ENCODE data around the gene GHRL.

GHRL gene

DNA sequence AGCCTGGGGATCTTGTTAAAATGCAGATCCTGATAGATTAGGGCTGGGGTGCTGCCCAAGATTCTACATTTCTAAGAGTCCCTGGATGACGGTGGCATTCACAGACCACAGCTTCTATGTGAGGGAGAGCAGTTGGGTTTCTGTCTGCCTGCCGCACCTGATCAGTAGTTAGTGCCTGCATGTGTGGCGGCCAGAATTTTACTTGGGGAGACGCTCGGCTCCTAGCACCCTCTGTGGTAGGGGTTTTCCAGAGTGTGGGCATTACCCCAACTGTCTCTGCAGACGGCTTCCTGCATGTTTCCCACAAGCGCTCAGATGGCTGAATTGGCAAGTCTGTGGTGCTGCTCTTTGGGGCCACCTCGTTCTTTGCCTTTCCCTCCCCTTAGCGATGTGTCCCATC, 8.3 kb downstream of the GHRL start:
- TF ChIP-seq, protein P1, sequence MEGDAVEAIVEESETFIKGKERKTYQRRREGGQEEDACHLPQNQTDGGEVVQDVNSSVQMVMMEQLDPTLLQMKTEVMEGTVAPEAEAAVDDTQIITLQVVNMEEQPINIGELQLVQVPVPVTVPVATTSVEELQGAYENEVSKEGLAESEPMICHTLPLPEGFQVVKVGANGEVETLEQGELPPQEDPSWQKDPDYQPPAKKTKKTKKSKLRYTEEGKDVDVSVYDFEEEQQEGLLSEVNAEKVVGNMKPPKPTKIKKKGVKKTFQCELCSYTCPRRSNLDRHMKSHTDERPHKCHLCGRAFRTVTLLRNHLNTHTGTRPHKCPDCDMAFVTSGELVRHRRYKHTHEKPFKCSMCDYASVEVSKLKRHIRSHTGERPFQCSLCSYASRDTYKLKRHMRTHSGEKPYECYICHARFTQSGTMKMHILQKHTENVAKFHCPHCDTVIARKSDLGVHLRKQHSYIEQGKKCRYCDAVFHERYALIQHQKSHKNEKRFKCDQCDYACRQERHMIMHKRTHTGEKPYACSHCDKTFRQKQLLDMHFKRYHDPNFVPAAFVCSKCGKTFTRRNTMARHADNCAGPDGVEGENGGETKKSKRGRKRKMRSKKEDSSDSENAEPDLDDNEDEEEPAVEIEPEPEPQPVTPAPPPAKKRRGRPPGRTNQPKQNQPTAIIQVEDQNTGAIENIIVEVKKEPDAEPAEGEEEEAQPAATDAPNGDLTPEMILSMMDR (IDR thresholded peaks at IDR 0.05; ENCODE audit: low read depth, low read length): no peak

DNA sequence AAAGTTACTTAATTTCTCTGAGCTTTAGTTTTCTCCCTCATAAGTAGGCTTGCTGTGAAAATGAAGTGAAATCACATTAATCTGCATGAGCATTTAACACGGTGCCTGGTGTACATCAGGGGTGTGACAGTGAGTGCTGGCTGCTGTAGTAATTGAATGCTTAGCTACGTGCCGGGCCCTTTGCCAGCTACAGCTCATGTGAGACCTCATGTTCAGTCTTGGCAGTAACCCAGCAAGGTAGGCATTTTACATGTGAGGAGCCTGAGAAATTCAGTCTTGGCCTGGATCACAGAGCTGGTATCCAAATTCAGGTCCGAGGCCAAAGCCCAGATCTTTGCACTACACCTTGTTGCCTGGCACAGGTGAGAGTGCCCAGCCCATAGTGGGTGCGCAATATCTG, 9.1 kb downstream of the GHRL start:
- TF ChIP-seq, protein P1 (IDR thresholded peaks at IDR 0.05; ENCODE audit: low read depth, low read length): no peak
- no peak overlapping the region for H3K4me3 ChIP-seq (ENCODE audit: low read depth, low read length)

More for the DNA sequence above, 8.3 kb downstream of the GHRL start:
- no peak overlapping the region for H3K4me3 ChIP-seq (ENCODE audit: low read depth, low read length)

DNA sequence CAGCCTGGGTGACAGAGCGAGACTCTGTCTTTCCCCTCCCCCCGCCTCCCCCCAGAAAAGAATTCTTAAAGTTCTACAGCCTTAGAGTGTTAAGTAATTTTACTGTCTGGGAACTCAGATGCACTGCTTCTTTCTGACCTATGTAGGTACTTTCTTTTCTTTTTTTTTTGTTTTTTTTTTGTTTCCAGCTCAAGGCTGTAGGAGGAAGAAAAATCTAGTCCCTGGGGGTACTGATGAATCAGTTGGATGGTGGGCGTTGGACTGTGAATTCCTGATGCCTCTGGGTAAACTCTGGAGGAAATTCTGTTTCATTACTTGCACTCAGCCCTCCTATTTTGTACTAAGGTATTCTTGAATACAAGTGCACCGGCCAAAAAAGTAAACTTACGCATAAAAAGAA, 10.8 kb downstream of the GHRL start:
- TF ChIP-seq, protein P1 (IDR thresholded peaks at IDR 0.05; ENCODE audit: low read depth, low read length): no peak
- H3K4me3 ChIP-seq (ENCODE audit: low read depth, low read length): no peak overlapping the region

DNA sequence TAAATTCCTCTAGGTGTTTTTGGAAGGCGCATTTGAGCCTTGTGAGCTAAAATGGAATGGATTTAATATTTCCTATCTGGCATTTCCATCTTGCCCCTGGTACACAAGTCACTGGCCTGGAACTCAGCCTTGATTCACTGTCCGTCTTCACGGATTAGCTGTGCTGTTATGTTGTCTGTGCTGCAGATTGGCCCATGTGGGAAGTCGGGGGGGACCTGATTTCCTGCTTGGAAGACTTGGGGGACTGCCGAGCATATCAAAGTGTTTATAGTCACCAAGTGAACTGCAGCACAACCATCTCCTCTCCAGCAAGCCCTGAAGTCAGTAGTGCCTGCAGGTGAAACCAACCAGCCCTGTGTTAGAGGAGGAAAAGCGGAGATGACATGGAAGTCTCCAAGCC, 12.2 kb downstream of the GHRL start:
- no peak overlapping the region for H3K4me3 ChIP-seq (ENCODE audit: low read depth, low read length)
- TF ChIP-seq, protein P1 (IDR thresholded peaks at IDR 0.05; ENCODE audit: low read depth, low read length): no peak

DNA sequence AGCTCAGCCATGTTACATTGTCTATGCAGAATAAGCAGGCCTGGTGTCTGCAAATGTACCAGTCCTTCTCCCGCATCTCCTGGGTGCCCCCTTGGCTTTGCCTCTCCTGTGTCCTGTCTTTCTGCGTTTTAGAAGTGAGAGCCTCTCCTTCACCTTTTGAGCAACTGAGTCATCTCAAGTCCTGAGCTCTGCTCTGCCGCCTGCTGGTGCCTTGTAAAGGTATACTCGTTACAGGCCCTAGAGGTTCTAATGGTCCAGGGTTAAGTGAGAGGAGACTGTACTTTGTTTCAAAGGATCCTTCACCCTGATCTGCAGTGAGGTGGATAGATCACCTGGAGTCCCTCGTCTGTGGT, 12.6 kb downstream of the GHRL start:
- TF ChIP-seq, protein P1 (IDR thresholded peaks at IDR 0.05; ENCODE audit: low read depth, low read length): no peak

DNA sequence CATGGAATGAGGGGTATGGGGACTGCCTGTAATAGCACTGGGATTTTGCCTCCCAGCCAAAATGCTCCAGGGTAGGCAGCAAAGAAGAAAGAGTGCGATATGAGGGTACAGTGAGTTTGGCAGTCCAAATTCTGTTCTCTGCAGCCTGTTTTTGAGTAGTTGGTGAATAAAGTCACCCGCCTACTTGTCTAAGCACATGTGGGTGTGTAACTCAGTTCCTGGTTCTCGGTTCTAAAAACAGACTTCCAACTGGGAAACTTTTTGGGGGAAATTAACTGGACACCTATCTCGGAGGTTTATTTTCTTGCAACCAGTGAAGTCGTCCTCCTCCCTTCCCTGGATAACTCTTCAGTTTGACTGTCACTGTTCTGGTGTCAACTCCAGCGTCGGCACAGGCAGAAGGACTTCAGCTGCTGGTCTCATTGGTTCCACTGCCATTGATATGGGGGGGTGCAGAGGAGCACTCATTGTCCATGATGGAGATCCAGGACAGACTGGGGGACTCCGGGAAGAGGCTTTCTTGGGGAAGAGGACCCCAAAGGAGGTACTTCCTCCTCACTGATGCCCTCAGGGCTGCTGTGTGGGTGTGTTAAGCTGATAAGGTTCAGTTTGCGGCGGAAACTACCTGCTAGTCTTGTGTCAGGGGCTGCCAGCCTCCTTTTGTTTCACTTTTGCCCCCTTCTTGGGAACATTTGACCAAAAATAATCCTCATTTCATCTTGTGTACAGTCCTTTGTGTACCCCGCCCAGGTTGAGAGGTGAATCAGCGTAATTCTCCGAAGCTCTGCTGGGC, 13.2 kb downstream of the GHRL start:
- no peak overlapping the region for H3K4me3 ChIP-seq (ENCODE audit: low read depth, low read length)
- TF ChIP-seq, protein P1 (IDR thresholded peaks at IDR 0.05; ENCODE audit: low read depth, low read length): no peak

More for the DNA sequence above, 12.6 kb downstream of the GHRL start:
- no peak overlapping the region for H3K4me3 ChIP-seq (ENCODE audit: low read depth, low read length)

DNA sequence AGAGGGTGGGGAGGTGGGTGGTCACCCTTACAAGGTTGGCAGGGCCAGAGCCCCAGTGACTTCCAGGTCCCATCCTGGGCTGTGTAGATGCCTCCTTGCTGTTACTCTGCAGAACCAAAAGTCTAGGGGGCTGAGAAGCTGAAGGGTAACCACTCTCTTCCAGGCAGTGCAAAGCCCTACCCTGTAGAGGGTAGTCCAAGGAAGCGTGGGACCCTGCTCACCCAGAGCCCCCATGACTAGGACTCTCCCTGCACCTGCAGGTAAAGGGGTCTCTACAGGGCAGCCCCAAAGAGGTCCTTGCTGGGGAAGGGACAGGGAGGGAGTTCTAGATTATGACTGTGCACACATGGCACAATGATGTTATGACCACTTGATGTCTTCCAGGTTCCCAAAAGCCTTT, 14.2 kb downstream of the GHRL start:
- TF ChIP-seq, protein P1 (IDR thresholded peaks at IDR 0.05; ENCODE audit: low read depth, low read length): no peak
- H3K4me3 ChIP-seq (ENCODE audit: low read depth, low read length): no peak overlapping the region

Measured in WI38 (cell line).